Parathyroid adenoma (tissue), 2 donors: ENCODE measurements around the gene RCBTB1.
"Not testable (repeated sequence)": the region's sequence is repeated elsewhere in the genome, so short reads cannot be mapped to it uniquely, and the experiment has no call there.

Experiments
- H2AFZ ChIP-seq: fragments of 300-600 bp; sonication (generic); one replicate; pipeline ENCODE4 v1.7.0; 2017; ENCODE audit warnings: antibody characterized with exemption, mild to moderate bottlenecking
- H3K27ac ChIP-seq: fragments of 300-600 bp; sonication (generic); one replicate; pipeline ENCODE4 v1.7.0; 2017
- H3K27me3 ChIP-seq: fragments of 300-600 bp; sonication (generic); one replicate; pipeline ENCODE4 v1.7.0; 2017; ENCODE audit warnings: low read length; ENCODE audit not compliant: control insufficient read depth, insufficient read depth
- H3K36me3 ChIP-seq: fragments of 300-600 bp; sonication (generic); one replicate; pipeline ENCODE4 v1.7.0; 2017; ENCODE audit warnings: low read length; ENCODE audit not compliant: control insufficient read depth, insufficient read depth
- H3K4me1 ChIP-seq: fragments of 300-600 bp; sonication (generic); one replicate; pipeline ENCODE4 v1.7.0; 2017; ENCODE audit warnings: control low read depth
- H3K4me2 ChIP-seq: fragments of 300-600 bp; sonication (generic); one replicate; pipeline ENCODE4 v1.7.0; 2017; ENCODE audit warnings: low read length
- H3K4me3 ChIP-seq: fragments of 300-600 bp; sonication (generic); one replicate; pipeline ENCODE4 v1.7.0; 2017; ENCODE audit warnings: low read depth, low read length
- H3K79me2 ChIP-seq: fragments of 300-600 bp; sonication (generic); one replicate; pipeline ENCODE4 v1.7.0; 2017; ENCODE audit warnings: control low read depth
- H3K9ac ChIP-seq: fragments of 300-600 bp; sonication (generic); one replicate; pipeline ENCODE4 v1.7.0; 2017; ENCODE audit warnings: mild to moderate bottlenecking
- H3K9me3 ChIP-seq: fragments of 300-600 bp; sonication (generic); one replicate; pipeline ENCODE4 v1.7.0; 2017; ENCODE audit warnings: low read length; ENCODE audit not compliant: control insufficient read depth
- TF ChIP-seq, protein P1 (sequence below): fragments of 300-600 bp; sonication (generic); IDR thresholded peaks from one replicate; pipeline ENCODE4 v1.7.0; 2017; ENCODE audit warnings: antibody characterized with exemption, mild to moderate bottlenecking
- donor health status: primary hyperparathyroidism.

The RCBTB1 gene

GRCh38 chr13:49622174-49622946 lies 37.0 kb upstream of the RCBTB1 start:
- no peak overlapping the region for H2AFZ ChIP-seq
- H3K27ac ChIP-seq, result no peak overlapping the region
- H3K4me3 ChIP-seq, result no peak overlapping the region
- no peaks in the 10 kb centered on the region for H3K27me3 ChIP-seq
- H3K4me1 ChIP-seq, result peaks cover 4% of the 10 kb centered on the region
- H3K9me3 ChIP-seq, result no peaks in the 10 kb centered on the region
- H3K4me2 ChIP-seq, result peak overlapping the region; percentile 13
- no peak overlapping the region for H3K9ac ChIP-seq
- no peaks in the 10 kb centered on the region for H3K36me3 ChIP-seq
- TF ChIP-seq, protein P1, sequence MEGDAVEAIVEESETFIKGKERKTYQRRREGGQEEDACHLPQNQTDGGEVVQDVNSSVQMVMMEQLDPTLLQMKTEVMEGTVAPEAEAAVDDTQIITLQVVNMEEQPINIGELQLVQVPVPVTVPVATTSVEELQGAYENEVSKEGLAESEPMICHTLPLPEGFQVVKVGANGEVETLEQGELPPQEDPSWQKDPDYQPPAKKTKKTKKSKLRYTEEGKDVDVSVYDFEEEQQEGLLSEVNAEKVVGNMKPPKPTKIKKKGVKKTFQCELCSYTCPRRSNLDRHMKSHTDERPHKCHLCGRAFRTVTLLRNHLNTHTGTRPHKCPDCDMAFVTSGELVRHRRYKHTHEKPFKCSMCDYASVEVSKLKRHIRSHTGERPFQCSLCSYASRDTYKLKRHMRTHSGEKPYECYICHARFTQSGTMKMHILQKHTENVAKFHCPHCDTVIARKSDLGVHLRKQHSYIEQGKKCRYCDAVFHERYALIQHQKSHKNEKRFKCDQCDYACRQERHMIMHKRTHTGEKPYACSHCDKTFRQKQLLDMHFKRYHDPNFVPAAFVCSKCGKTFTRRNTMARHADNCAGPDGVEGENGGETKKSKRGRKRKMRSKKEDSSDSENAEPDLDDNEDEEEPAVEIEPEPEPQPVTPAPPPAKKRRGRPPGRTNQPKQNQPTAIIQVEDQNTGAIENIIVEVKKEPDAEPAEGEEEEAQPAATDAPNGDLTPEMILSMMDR, result no peak
- no peaks in the 10 kb centered on the region for H3K79me2 ChIP-seq

GRCh38 chr13:49620170-49620621 lies 34.8 kb upstream of the RCBTB1 start:
- H3K9ac ChIP-seq, result no peak overlapping the region
- H3K4me1 ChIP-seq, result no peaks in the 10 kb centered on the region
- no peak overlapping the region for H3K4me2 ChIP-seq
- H3K27ac ChIP-seq, result no peak overlapping the region
- H3K79me2 ChIP-seq, result no peaks in the 10 kb centered on the region
- no peaks in the 10 kb centered on the region for H3K36me3 ChIP-seq
- TF ChIP-seq, protein P1, result no peak
- no peaks in the 10 kb centered on the region for H3K9me3 ChIP-seq
- no peak overlapping the region for H3K4me3 ChIP-seq
- H3K27me3 ChIP-seq, result no peaks in the 10 kb centered on the region
- no peak overlapping the region for H2AFZ ChIP-seq

DNA sequence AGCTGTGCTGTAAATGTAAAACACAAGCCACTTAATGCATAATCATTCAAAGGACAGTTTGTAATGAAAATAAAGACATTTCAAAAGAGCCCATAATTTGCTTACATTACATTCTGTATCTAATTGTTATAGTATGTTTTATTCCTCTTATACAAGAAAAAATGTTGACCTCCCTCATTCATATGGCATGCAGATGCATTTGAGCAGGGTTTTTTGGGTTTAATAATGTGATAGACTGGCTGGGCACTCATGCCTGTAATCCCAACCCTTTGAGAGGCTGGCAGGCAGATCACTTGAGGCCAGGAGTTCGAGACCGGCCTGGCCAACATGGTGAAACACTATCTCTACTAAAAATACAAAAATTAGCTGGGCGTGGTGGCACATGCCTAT lies 31.3 kb upstream of the RCBTB1 start:
- no peak overlapping the region for H3K4me3 ChIP-seq
- no peaks in the 10 kb centered on the region for H3K9me3 ChIP-seq
- H2AFZ ChIP-seq, result no peak overlapping the region
- no peaks in the 10 kb centered on the region for H3K27me3 ChIP-seq
- no peak overlapping the region for H3K4me2 ChIP-seq
- no peaks in the 10 kb centered on the region for H3K79me2 ChIP-seq
- TF ChIP-seq, protein P1, result no peak
- H3K4me1 ChIP-seq, result no peaks in the 10 kb centered on the region
- H3K36me3 ChIP-seq, result no peaks in the 10 kb centered on the region
- no peak overlapping the region for H3K9ac ChIP-seq
- no peak overlapping the region for H3K27ac ChIP-seq

DNA sequence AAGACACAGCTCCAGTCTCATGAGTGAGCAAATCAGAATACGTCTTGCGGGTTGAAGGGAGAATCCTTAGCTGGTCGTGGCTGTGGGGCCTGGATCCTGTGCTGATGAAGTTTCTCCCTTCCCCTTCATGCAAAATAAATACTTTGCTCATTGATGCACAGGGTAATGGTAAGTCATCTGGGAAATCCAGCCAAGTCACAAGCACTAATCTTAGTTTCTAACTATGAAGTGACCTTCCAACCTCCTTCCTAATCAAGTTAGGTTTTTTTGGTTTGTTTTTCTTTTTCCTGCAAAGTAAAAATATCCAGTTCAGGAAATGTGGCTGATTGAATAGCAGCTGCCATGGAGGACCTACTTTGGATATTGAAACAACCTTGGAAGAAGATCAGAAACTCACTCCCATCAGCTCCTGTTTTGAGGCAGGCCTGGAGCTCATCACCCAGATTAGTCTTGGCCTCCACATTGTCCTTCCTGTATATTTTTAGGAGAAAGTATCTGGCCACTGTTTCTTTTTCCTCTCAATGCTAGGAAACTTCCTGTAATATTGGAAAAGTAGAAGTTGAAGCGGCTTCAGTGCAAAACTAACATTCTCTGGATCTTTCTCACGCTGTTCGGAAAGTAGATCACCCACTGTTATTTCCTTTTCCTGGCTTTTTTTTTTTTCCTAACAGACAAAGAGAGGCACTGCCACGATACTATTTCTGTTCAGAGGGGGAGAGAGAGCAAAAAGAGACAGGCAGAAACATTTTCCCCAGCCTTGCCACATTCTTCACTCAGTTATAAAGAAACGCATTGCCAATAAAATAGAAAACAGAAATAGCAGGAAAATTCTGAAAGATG lies 30.7 kb upstream of the RCBTB1 start:
- TF ChIP-seq, protein P1, result no peak
- Histone ChIP-seq H3K9me3 (no peaks in the 10 kb centered on the region), H3K27ac (peak overlapping the region; percentile 32), H3K9ac (no peak overlapping the region), H3K36me3 (no peaks in the 10 kb centered on the region), H3K4me3 (no peak overlapping the region), H3K4me2 (no peak overlapping the region), H3K27me3 (no peaks in the 10 kb centered on the region), H2AFZ (no peak overlapping the region), H3K4me1 (no peaks in the 10 kb centered on the region), H3K79me2 (no peaks in the 10 kb centered on the region)

DNA sequence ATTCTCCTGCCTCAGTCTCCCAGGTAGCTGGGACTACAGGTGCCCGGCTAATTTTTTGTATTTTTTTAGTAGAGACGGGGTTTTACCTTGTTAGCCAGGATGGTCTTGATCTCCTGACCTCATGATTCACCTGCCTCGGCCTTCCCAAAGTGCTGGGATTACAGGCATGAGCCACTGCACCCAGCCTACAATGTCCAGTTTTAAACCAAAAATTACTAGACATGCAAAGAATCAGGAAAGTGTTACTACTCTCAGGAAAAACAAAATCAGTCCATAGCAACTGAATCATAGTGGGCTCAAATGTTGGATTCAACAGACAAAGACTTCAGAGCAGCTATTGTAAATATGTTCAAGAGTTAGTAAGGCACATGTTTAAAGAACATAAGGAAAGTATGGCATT lies 26.7 kb upstream of the RCBTB1 start:
- not testable (repeated sequence) for H3K4me2 ChIP-seq, H2AFZ ChIP-seq, H3K79me2 ChIP-seq, H3K4me3 ChIP-seq, H3K27me3 ChIP-seq, H3K36me3 ChIP-seq, H3K27ac ChIP-seq, H3K9me3 ChIP-seq, H3K9ac ChIP-seq, H3K4me1 ChIP-seq
